ENCODE results near the gene AFP.

The AFP gene

GRCh38 chr4:73407227-73407673 is 28.8 kb upstream of the AFP start:
- Histone ChIP-seq H3K4me1 (ENCODE audit: low read depth, poor library complexity, severe bottlenecking) (no peaks in the 10 kb centered on the region), H3K79me2 (ENCODE audit: insufficient read depth, low read depth) (no peaks in the 10 kb centered on the region), H3K36me3 (ENCODE audit: insufficient read depth) (no peaks in the 10 kb centered on the region), H2AFZ (ENCODE audit: low read depth) (no peak overlapping the region), H3K27ac (no peak overlapping the region), H3K27me3 (ENCODE audit: insufficient read depth, low read depth) (no peaks in the 10 kb centered on the region), H3K9ac (no peak overlapping the region), H3K4me2 (no peak overlapping the region), H3K4me3 (IDR thresholded peaks at IDR 0.05; ENCODE audit: insufficient read depth, low read depth, low read length) (no peak overlapping the region), H4K20me1 (ENCODE audit: insufficient read depth) (no peaks in the 10 kb centered on the region)
- TF ChIP-seq CTCF (conservative IDR thresholded peaks at IDR 0.05; ENCODE audit: low read depth, low read length), result no peak

GRCh38 chr4:73408181-73408867 is 27.7 kb upstream of the AFP start:
- Histone ChIP-seq H2AFZ (ENCODE audit: low read depth) (no peak overlapping the region), H3K9ac (no peak overlapping the region), H4K20me1 (ENCODE audit: insufficient read depth) (no peaks in the 10 kb centered on the region), H3K79me2 (ENCODE audit: insufficient read depth, low read depth) (no peaks in the 10 kb centered on the region), H3K4me2 (no peak overlapping the region), H3K4me3 (IDR thresholded peaks at IDR 0.05; ENCODE audit: insufficient read depth, low read depth, low read length) (no peak overlapping the region), H3K36me3 (ENCODE audit: insufficient read depth) (no peaks in the 10 kb centered on the region), H3K27ac (no peak overlapping the region), H3K27me3 (ENCODE audit: insufficient read depth, low read depth) (no peaks in the 10 kb centered on the region), H3K4me1 (ENCODE audit: low read depth, poor library complexity, severe bottlenecking) (no peaks in the 10 kb centered on the region)
- TF ChIP-seq CTCF (conservative IDR thresholded peaks at IDR 0.05; ENCODE audit: low read depth, low read length), result no peak

- Histone ChIP-seq H3K4me3 (IDR thresholded peaks at IDR 0.05; ENCODE audit: insufficient read depth, low read depth, low read length) (no peak overlapping the region), H4K20me1 (ENCODE audit: insufficient read depth) (no peaks in the 10 kb centered on the region), H2AFZ (ENCODE audit: low read depth) (no peak overlapping the region), H3K79me2 (ENCODE audit: insufficient read depth, low read depth) (no peaks in the 10 kb centered on the region), H3K36me3 (ENCODE audit: insufficient read depth) (no peaks in the 10 kb centered on the region), H3K4me2 (no peak overlapping the region), H3K27ac (no peak overlapping the region), H3K9ac (no peak overlapping the region), H3K27me3 (ENCODE audit: insufficient read depth, low read depth) (no peaks in the 10 kb centered on the region), H3K4me1 (ENCODE audit: low read depth, poor library complexity, severe bottlenecking) (no peaks in the 10 kb centered on the region)
- no peak for TF ChIP-seq CTCF (conservative IDR thresholded peaks at IDR 0.05; ENCODE audit: low read depth, low read length)
These were observed 26.8 kb upstream of the AFP start for GRCh38 chr4:73409012-73409862.

DNA sequence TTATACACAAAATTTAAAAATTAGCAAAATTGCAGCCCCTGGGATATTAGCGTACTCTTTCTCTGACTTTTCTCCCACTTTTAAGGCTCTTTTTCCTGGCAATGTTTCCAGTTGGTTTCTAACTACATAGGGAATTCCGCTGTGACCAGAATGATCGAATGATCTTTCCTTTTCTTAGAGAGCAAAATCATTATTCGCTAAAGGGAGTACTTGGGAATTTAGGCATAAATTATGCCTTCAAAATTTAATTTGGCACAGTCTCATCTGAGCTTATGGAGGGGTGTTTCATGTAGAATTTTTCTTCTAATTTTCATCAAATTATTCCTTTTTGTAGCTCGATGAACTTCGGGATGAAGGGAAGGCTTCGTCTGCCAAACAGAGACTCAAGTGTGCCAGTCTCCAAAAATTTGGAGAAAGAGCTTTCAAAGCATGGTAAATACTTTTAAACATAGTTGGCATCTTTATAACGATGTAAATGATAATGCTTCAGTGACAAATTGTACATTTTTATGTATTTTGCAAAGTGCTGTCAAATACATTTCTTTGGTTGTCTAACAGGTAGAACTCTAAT is 26.0 kb upstream of the AFP start:
- Histone ChIP-seq H3K4me1 (ENCODE audit: low read depth, poor library complexity, severe bottlenecking) (no peaks in the 10 kb centered on the region), H2AFZ (ENCODE audit: low read depth) (no peak overlapping the region), H3K79me2 (ENCODE audit: insufficient read depth, low read depth) (no peaks in the 10 kb centered on the region), H3K4me3 (IDR thresholded peaks at IDR 0.05; ENCODE audit: insufficient read depth, low read depth, low read length) (no peak overlapping the region), H3K9ac (no peak overlapping the region), H3K36me3 (ENCODE audit: insufficient read depth) (no peaks in the 10 kb centered on the region), H3K27ac (no peak overlapping the region), H3K27me3 (ENCODE audit: insufficient read depth, low read depth) (no peaks in the 10 kb centered on the region), H3K4me2 (no peak overlapping the region), H4K20me1 (ENCODE audit: insufficient read depth) (no peaks in the 10 kb centered on the region)
- TF ChIP-seq CTCF (conservative IDR thresholded peaks at IDR 0.05; ENCODE audit: low read depth, low read length), result no peak
